ENCODE results near the gene SMURF1. TPM values are rescaled to one million over a fixed set of nuclear protein-coding genes. Genes with fewer than 3 reads are reported as not detected.

Gene SMURF1
- total and polyA plus RNA-seq, 10 donors, result 2.5 to 29.0 (median 21.0) TPM

- TF ChIP-seq, protein P1, sequence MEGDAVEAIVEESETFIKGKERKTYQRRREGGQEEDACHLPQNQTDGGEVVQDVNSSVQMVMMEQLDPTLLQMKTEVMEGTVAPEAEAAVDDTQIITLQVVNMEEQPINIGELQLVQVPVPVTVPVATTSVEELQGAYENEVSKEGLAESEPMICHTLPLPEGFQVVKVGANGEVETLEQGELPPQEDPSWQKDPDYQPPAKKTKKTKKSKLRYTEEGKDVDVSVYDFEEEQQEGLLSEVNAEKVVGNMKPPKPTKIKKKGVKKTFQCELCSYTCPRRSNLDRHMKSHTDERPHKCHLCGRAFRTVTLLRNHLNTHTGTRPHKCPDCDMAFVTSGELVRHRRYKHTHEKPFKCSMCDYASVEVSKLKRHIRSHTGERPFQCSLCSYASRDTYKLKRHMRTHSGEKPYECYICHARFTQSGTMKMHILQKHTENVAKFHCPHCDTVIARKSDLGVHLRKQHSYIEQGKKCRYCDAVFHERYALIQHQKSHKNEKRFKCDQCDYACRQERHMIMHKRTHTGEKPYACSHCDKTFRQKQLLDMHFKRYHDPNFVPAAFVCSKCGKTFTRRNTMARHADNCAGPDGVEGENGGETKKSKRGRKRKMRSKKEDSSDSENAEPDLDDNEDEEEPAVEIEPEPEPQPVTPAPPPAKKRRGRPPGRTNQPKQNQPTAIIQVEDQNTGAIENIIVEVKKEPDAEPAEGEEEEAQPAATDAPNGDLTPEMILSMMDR (IDR thresholded peaks at IDR 0.05 in 8 of 11, conservative IDR thresholded peaks at IDR 0.05 in 3 of 11), result no peak
- TF ChIP-seq POLR2AphosphoS5 (IDR thresholded peaks at IDR 0.05) (no peak), POLR2A (IDR thresholded peaks at IDR 0.05) (no peak)
- Histone ChIP-seq H3K9me3 (peaks cover 0 to 34% (median 21%) of the 10 kb centered on the region in 8 donors), H3K4me3 (no peak overlapping the region), H3K27me3 (replicated peaks in 1 of 7) (no peaks in the 10 kb centered on the region), H3K4me1 (peaks cover 0 to 36% (median 9%) of the 10 kb centered on the region in 6 donors), H3K27ac (peak overlapping the region in 3 of 8 donors; percentile 19 to 37 (median 24)), H3K36me3 (peaks cover 0 to 10% (median 0%) of the 10 kb centered on the region in 6 donors)
- no peak for DNase-seq
- intact Hi-C loops (cut with DNase I; ENCODE audit: low total_unique reads), result no loop called here
- 78 to 87% (median 80%) methylated on average over 3 of the region's 3 CpGs for WGBS, 5 donors
Observed at GRCh38 chr7:99098286-99098823, 45.6 kb downstream of the SMURF1 start.

DNA sequence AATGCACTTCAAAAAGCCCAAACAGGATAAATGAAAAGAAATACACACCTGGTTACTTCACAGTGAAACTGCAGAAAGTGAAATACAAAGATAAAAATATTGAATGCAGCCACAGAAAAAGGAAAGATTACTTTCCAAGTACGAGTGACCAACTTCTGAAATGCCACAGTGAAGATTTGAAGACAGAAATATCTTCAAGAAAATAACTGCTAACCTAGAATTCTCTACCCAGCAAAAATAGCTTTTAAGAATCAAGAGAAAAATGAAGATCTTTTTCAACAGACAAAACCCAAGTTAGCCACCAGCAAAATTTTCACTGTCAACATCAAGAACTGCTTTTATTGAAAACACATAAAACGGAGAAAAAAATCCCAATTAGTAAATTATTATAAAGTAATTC is 46.2 kb downstream of the SMURF1 start:
- H3K4me1 ChIP-seq, result peaks cover 0 to 30% (median 9%) of the 10 kb centered on the region in 6 donors
- TF ChIP-seq POLR2AphosphoS5 (IDR thresholded peaks at IDR 0.05) (no peak), POLR2A (IDR thresholded peaks at IDR 0.05) (no peak)
- TF ChIP-seq, protein P1 (IDR thresholded peaks at IDR 0.05 in 8 of 11, conservative IDR thresholded peaks at IDR 0.05 in 3 of 11), result no peak
- intact Hi-C loops (cut with DNase I; ENCODE audit: low total_unique reads), result no loop called here
- 85 to 95% (median 90%) methylated on average over 2 of the region's 2 CpGs for WGBS, 5 donors
- no peak for DNase-seq
- peaks cover 0 to 34% (median 21%) of the 10 kb centered on the region in 8 donors for H3K9me3 ChIP-seq
- H3K27me3 ChIP-seq (replicated peaks in 1 of 7), result no peaks in the 10 kb centered on the region
- peaks cover 0 to 10% (median 0%) of the 10 kb centered on the region in 6 donors for H3K36me3 ChIP-seq
- no peak overlapping the region for H3K27ac ChIP-seq
- no peak overlapping the region for H3K4me3 ChIP-seq

- H3K27ac ChIP-seq, result peak overlapping the region in 3 of 8 donors; percentile 3 to 21 (median 16)
- peaks cover 0 to 34% (median 21%) of the 10 kb centered on the region in 8 donors for H3K9me3 ChIP-seq
- no peak for DNase-seq
- 85 to 90% (median 89%) methylated on average over 6 of the region's 6 CpGs for WGBS, 5 donors
- peaks cover 0 to 10% (median 0%) of the 10 kb centered on the region in 6 donors for H3K36me3 ChIP-seq
- intact Hi-C loops (cut with DNase I; ENCODE audit: low total_unique reads), result no loop called here
- H3K4me3 ChIP-seq, result no peak overlapping the region
- H3K27me3 ChIP-seq (replicated peaks in 1 of 7), result no peaks in the 10 kb centered on the region
- H3K4me1 ChIP-seq, result peaks cover 0 to 26% (median 9%) of the 10 kb centered on the region in 6 donors
- TF ChIP-seq POLR2A (IDR thresholded peaks at IDR 0.05) (no peak), POLR2AphosphoS5 (IDR thresholded peaks at IDR 0.05) (no peak)
- TF ChIP-seq, protein P1 (IDR thresholded peaks at IDR 0.05 in 8 of 11, conservative IDR thresholded peaks at IDR 0.05 in 3 of 11), result no peak
Observed at GRCh38 chr7:99096124-99096887, 47.6 kb downstream of the SMURF1 start.

- 42 to 64% (median 55%) methylated on average over 3 of the region's 3 CpGs for WGBS, 5 donors
- peaks cover 0 to 22% (median 11%) of the 10 kb centered on the region in 6 donors for H3K4me1 ChIP-seq
- no peaks in the 10 kb centered on the region for H3K27me3 ChIP-seq (replicated peaks in 1 of 7)
- peaks cover 0 to 10% (median 0%) of the 10 kb centered on the region in 6 donors for H3K36me3 ChIP-seq
- H3K4me3 ChIP-seq, result no peak overlapping the region
- intact Hi-C loops (cut with DNase I; ENCODE audit: low total_unique reads), result no loop called here
- no peak for TF ChIP-seq POLR2AphosphoS5 (IDR thresholded peaks at IDR 0.05)
- no peak for TF ChIP-seq POLR2A (IDR thresholded peaks at IDR 0.05)
- TF ChIP-seq, protein P1 (IDR thresholded peaks at IDR 0.05 in 8 of 11, conservative IDR thresholded peaks at IDR 0.05 in 3 of 11), result no peak
- H3K9me3 ChIP-seq, result peaks cover 0 to 34% (median 21%) of the 10 kb centered on the region in 8 donors
- no peak for DNase-seq
- H3K27ac ChIP-seq, result peak overlapping the region in 3 of 8 donors; percentile 3 to 21 (median 16)
Observed at GRCh38 chr7:99095698-99096097, 48.2 kb downstream of the SMURF1 start.
